HEK293 (cell line): ENCODE measurements around the gene ZBTB5.
A peak's percentile ranks its signal among the peaks of the same experiment; 100 is the strongest.

ENCODE experiments used
- CTCF ChIP-seq: fragments of 450-650 bp; formaldehyde crosslinking; IDR thresholded peaks from 2 replicates; pipeline ENCODE4 v1.5.1; 2016; ENCODE audit warnings: missing biosample characterization, missing genetic modification characterization
- GLIS2 ChIP-seq: fragments of 450-650 bp; formaldehyde crosslinking; IDR thresholded peaks from 2 replicates; pipeline ENCODE4 v1.5.1; 2016; ENCODE audit warnings: missing biosample characterization, missing genetic modification characterization
- HOXC10 ChIP-seq: sonication (generic); formaldehyde crosslinking; IDR thresholded peaks from 2 replicates; pipeline ENCODE4 v1.8.1; 2023; ENCODE audit warnings: mild to moderate bottlenecking, missing genetic modification reagents
- IKZF3 ChIP-seq: fragments of 450-650 bp; IDR thresholded peaks from 2 replicates; pipeline ENCODE4 v1.5.0; 2018; ENCODE audit warnings: missing biosample characterization, mild to moderate bottlenecking, missing genetic modification characterization, moderate library complexity
- INSM2 ChIP-seq: fragments of 450-650 bp; formaldehyde crosslinking; IDR thresholded peaks from 2 replicates; pipeline ENCODE4 v1.5.1; 2016; ENCODE audit warnings: missing biosample characterization, missing genetic modification characterization
- KLF10 ChIP-seq: fragments of 450-650 bp; IDR thresholded peaks from 2 replicates; pipeline ENCODE4 v1.5.1; 2018; ENCODE audit warnings: missing biosample characterization, mild to moderate bottlenecking, missing genetic modification characterization
- MEIS1 ChIP-seq: sonication (generic); formaldehyde crosslinking; IDR thresholded peaks from 2 replicates; pipeline ENCODE4 v1.8.1; 2022; ENCODE audit warnings: missing genetic modification reagents, mild to moderate bottlenecking, borderline replicate concordance
- OSR2 ChIP-seq: fragments of 450-650 bp; formaldehyde crosslinking; IDR thresholded peaks from 2 replicates; pipeline ENCODE4 v1.5.1; 2016; ENCODE audit warnings: missing biosample characterization, missing genetic modification characterization
- PRDM10 ChIP-seq: fragments of 450-650 bp; formaldehyde crosslinking; IDR thresholded peaks from 2 replicates; pipeline ENCODE4 v1.5.1; 2016; ENCODE audit warnings: missing biosample characterization, missing genetic modification characterization
- SP2 ChIP-seq: fragments of 450-650 bp; formaldehyde crosslinking; IDR thresholded peaks from 2 replicates; pipeline ENCODE4 v1.5.1; 2016; ENCODE audit warnings: missing biosample characterization, missing genetic modification characterization
- ZBTB6 ChIP-seq: fragments of 450-650 bp; formaldehyde crosslinking; IDR thresholded peaks from 2 replicates; pipeline ENCODE4 v1.5.1; 2017; ENCODE audit warnings: missing biosample characterization, missing genetic modification characterization
- ZNF121 ChIP-seq: fragments of 450-650 bp; formaldehyde crosslinking; IDR thresholded peaks from 2 replicates; pipeline ENCODE4 v1.5.1; 2016; ENCODE audit warnings: missing biosample characterization, missing genetic modification characterization
- ZNF19 ChIP-seq: fragments of 450-650 bp; formaldehyde crosslinking; IDR thresholded peaks from 2 replicates; pipeline ENCODE4; 2016; ENCODE audit warnings: missing biosample characterization, missing genetic modification characterization, low read depth
- ZNF2 ChIP-seq: fragments of 450-650 bp; formaldehyde crosslinking; IDR thresholded peaks from 2 replicates; pipeline ENCODE4 v1.5.1; 2016; ENCODE audit warnings: missing biosample characterization, missing genetic modification characterization
- ZNF202 ChIP-seq: fragments of 450-650 bp; formaldehyde crosslinking; IDR thresholded peaks from 2 replicates; pipeline ENCODE4 v1.5.1; 2016; ENCODE audit warnings: missing biosample characterization, missing genetic modification characterization, borderline replicate concordance
- ZNF24 ChIP-seq: fragments of 450-650 bp; formaldehyde crosslinking; IDR thresholded peaks from 2 replicates; pipeline ENCODE4 v1.5.1; 2016; ENCODE audit warnings: missing biosample characterization, missing genetic modification characterization
- ZNF350 ChIP-seq: fragments of 450-650 bp; formaldehyde crosslinking; IDR thresholded peaks from 2 replicates; pipeline ENCODE4 v1.5.0; 2017; ENCODE audit warnings: missing biosample characterization, mild to moderate bottlenecking, missing genetic modification characterization
- ZNF354C ChIP-seq: fragments of 450-650 bp; formaldehyde crosslinking; IDR thresholded peaks from 2 replicates; pipeline ENCODE4 v1.5.1; 2016; ENCODE audit warnings: missing biosample characterization, missing genetic modification characterization, low read depth, borderline replicate concordance
- ZNF433 ChIP-seq: fragments of 450-650 bp; formaldehyde crosslinking; IDR thresholded peaks from 2 replicates; pipeline ENCODE4 v1.5.1; 2016; ENCODE audit warnings: missing biosample characterization, missing genetic modification characterization, low read depth
- ZNF513 ChIP-seq: fragments of 450-650 bp; IDR thresholded peaks from 2 replicates; pipeline ENCODE4 v1.5.1; 2018; ENCODE audit warnings: missing biosample characterization, missing genetic modification characterization
- ZNF549 ChIP-seq: fragments of 450-650 bp; IDR thresholded peaks from 2 replicates; pipeline ENCODE4 v1.5.1; 2018; ENCODE audit warnings: missing biosample characterization, missing genetic modification characterization, mild to moderate bottlenecking, inconsistent platforms, moderate library complexity
- ZNF580 ChIP-seq: fragments of 450-650 bp; formaldehyde crosslinking; IDR thresholded peaks from 2 replicates; pipeline ENCODE4 v1.5.1; 2016; ENCODE audit warnings: missing biosample characterization, missing genetic modification characterization
- ZNF610 ChIP-seq: fragments of 450-650 bp; formaldehyde crosslinking; IDR thresholded peaks from 2 replicates; pipeline ENCODE4 v1.5.1; 2016; ENCODE audit warnings: missing biosample characterization, missing genetic modification characterization, borderline replicate concordance
- ZNF621 ChIP-seq: fragments of 450-650 bp; formaldehyde crosslinking; IDR thresholded peaks from 2 replicates; pipeline ENCODE4 v1.5.1; 2017; ENCODE audit warnings: missing biosample characterization, missing genetic modification characterization
- ZNF677 ChIP-seq: fragments of 450-650 bp; IDR thresholded peaks from 2 replicates; pipeline ENCODE4 v1.5.0; 2018; ENCODE audit warnings: missing biosample characterization, mild to moderate bottlenecking, missing genetic modification characterization, moderate library complexity
- ZNF768 ChIP-seq: fragments of 450-650 bp; formaldehyde crosslinking; IDR thresholded peaks from 2 replicates; pipeline ENCODE4 v1.5.1; 2018; ENCODE audit warnings: missing biosample characterization, mild to moderate bottlenecking, missing genetic modification characterization
- ZNF777 ChIP-seq: fragments of 450-650 bp; formaldehyde crosslinking; IDR thresholded peaks from 2 replicates; pipeline ENCODE4 v1.5.1; 2017; ENCODE audit warnings: missing biosample characterization, missing genetic modification characterization, borderline replicate concordance
- ZNF843 ChIP-seq: fragments of 450-650 bp; formaldehyde crosslinking; IDR thresholded peaks from 2 replicates; pipeline ENCODE4 v1.5.1; 2016; ENCODE audit warnings: missing biosample characterization, missing genetic modification characterization
- ZSCAN5A ChIP-seq: fragments of 450-650 bp; formaldehyde crosslinking; IDR thresholded peaks from 2 replicates; pipeline ENCODE4 v1.5.1; 2016; ENCODE audit warnings: missing biosample characterization, missing genetic modification characterization

Gene ZBTB5

GRCh38 chr9:37466037-37466709 is 923 bp upstream of the ZBTB5 start (continued):
- TF ChIP-seq ZBTB6 (tag by site-specific recombination) (0 out of 2 replicates have a peak, but pooled peaks have one; percentile 55), ZNF350 (no peak), ZNF2 (tag by site-specific recombination) (0 out of 2 replicates have a peak, but pooled peaks have one; percentile 13), HOXC10 (CRISPR knock-in tag) (no peak), ZNF549 (tag by site-specific recombination) (no peak), OSR2 (tag by site-specific recombination) (no peak), ZNF843 (no peak), ZNF513 (tag by site-specific recombination) (no peak), ZNF24 (0 out of 2 replicates have a peak, but pooled peaks have one; percentile 31), ZNF202 (tag by site-specific recombination) (no peak), KLF10 (tag by site-specific recombination) (no peak), ZNF354C (no peak), ZNF768 (tag by site-specific recombination) (no peak), ZNF580 (no peak), ZNF121 (tag by site-specific recombination) (no peak), PRDM10 (tag by site-specific recombination) (no peak), ZNF677 (tag by site-specific recombination) (no peak), ZNF777 (tag by site-specific recombination) (no peak), ZSCAN5A (no peak), ZNF610 (tag by site-specific recombination) (no peak), GLIS2 (tag by site-specific recombination) (0 out of 2 replicates have a peak, but pooled peaks have one; percentile 34), MEIS1 (CRISPR knock-in tag) (no peak), ZNF433 (no peak), SP2 (tag by site-specific recombination) (peak; percentile 72), CTCF (tag by site-specific recombination) (no peak), IKZF3 (tag by site-specific recombination) (peak; percentile 95), INSM2 (tag by site-specific recombination) (no peak), ZNF19 (tag by site-specific recombination) (no peak), ZNF621 (no peak)
